GM18508 (cell line): ENCODE results near the gene ASAP2.

Experiments used
- ATAC-seq: cut with Tn5 transposase; IDR thresholded peaks from one replicate; pipeline ENCODE4 v1.9.1; 2021; ENCODE audit warnings: moderate number of reproducible peaks; ENCODE audit not compliant: insufficient read depth, unreplicated experiment

The ASAP2 gene

GRCh38 chr2:9288233-9288632 is 81.6 kb downstream of the ASAP2 start:
- ATAC-seq: no peak

GRCh38 chr2:9288681-9289338 is 82.2 kb downstream of the ASAP2 start:
- no peak for ATAC-seq

DNA sequence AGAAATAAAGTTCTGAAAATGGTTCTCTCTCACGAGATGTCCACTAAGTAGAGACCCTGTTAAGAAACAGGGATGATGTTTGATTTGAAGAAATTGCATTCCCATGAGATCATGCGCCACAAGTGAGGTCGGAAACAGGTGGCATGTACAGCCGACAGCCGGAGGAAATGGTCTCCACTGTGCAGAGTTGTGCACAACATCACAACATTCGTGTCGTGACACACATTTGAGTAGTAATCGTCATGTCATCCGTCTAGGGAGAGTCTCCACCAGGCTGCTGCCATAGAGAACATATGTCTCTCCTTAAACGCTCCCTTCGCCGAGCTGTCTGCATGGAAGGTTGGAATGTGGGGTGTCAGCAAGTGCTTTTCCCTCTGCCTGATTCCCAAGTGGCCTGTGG is 84.7 kb downstream of the ASAP2 start:
- ATAC-seq: no peak

DNA sequence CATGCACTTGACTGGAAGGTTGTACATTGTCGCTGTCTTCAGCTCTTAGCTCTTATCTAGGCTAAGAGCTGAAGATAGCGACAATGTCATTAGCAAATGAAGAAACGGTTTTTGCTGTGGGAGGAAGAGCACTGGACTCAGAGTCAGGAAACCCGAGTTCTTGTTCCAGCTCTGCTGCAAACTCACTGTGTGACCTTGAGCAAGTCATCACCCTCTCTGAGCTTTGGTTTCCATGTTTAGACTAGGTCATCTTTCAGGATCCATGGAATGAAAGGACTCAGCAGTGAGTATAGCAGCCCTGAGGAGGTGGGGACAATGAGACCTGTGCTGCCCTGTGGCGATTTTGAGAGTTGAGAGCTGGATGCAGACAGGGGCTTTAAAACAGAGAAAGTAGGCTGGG is 85.3 kb downstream of the ASAP2 start:
- ATAC-seq: no peak

- ATAC-seq: no peak
Observed at GRCh38 chr2:9292426-9292825, 85.8 kb downstream of the ASAP2 start.

DNA sequence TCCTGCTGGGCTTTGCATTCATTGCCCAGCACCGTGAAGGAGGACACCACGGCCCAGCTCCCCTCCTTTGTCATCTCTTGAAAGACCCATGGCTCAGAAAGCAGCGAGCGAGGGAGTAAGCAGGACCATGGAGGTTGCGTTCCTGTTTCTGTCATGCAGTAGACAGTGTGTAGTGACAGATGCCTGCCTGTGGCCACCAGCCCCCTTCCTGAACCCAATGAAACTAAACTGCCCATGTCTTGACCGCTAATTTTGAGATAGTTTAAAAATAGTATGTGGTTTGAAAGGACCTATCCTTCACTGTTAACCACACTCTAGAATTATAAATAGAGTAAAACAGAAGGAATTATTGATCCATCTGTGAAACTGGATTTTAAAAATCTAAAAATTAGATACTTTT is 88.2 kb downstream of the ASAP2 start:
- no peak for ATAC-seq

DNA sequence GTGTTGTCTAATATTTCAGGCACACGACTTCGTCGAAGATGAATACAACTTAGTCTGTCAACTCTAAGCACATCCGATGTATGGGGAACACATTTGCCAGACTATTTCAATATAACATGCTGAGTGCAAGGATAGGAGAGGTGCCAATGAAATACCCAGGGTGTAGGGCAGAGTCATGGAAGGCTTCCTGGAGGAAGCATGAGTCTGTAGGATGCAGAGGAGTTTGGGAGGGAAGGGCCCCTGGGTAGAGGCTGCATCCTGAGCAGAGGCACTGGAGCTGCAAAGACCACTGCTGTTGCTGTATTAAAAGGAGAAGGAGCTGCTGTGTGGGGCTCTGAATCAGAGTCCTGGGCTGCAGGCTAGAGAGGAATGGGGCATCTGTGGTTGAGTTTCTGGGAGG is 89.9 kb downstream of the ASAP2 start:
- ATAC-seq: no peak

- no peak for ATAC-seq
Observed at GRCh38 chr2:9297156-9297555, 90.5 kb downstream of the ASAP2 start.

DNA sequence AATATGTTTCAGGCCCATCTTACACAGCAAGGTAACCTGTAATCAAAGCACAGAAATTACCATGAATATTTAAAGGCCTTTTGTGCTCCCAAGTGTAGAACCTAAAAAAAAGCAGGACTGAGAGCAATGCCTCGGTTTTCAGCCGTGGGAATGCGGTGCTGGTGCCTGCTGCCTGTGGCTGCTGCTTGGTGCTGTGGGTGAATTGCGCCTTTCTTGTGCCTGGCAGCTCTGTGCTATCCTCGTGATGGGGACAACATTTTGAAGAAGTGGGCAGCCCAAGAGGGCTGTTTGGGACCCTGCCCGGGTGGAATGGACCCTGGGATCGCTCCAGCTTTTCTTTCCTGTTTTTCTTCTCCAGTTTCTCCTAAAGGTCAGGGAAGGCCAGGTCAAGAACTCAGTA is 91.2 kb downstream of the ASAP2 start:
- no peak for ATAC-seq

- no peak for ATAC-seq
Observed at GRCh38 chr2:9298583-9298982, 92.0 kb downstream of the ASAP2 start.

GRCh38 chr2:9299161-9300100 is 92.8 kb downstream of the ASAP2 start:
- no peak for ATAC-seq

GRCh38 chr2:9300214-9300613 is 93.6 kb downstream of the ASAP2 start:
- ATAC-seq: no peak

DNA sequence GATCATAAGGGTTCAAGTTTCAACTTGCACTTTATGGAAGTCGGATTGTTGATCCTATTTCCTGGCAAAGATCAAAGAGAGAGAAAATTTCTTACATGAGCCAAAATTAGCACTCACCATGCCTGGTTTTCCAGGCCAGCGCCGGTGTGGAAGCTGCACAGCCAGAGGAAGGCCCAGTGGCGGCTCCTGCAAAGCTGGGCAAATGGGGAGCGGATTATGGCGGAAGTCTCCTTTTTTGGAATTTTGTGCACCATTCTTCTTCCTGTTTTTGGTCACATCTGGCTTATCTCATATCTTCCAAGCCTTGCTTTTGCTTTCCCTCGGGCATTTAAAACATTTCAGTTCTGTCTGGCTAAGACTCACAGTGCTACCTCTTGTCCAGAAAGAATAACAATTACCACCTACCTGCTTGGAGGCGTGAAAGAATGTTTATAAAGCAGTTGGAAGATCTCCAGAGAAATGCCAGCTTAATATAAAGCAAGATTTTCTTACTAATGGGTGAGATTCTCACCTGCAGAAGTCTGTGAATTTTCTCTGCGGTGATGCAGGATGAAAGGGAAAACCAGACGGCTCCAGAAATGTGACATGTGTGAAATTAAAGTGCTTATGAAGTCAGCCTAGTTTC is 94.3 kb downstream of the ASAP2 start:
- ATAC-seq: no peak

GRCh38 chr2:9302755-9303154 is 96.1 kb downstream of the ASAP2 start:
- no peak for ATAC-seq

GRCh38 chr2:9303528-9304225 is 97.1 kb downstream of the ASAP2 start:
- no peak for ATAC-seq

- no peak for ATAC-seq
Observed at GRCh38 chr2:9306911-9307310, 100.3 kb downstream of the ASAP2 start.

- ATAC-seq: no peak
Observed at GRCh38 chr2:9307535-9307934, 100.9 kb downstream of the ASAP2 start.

DNA sequence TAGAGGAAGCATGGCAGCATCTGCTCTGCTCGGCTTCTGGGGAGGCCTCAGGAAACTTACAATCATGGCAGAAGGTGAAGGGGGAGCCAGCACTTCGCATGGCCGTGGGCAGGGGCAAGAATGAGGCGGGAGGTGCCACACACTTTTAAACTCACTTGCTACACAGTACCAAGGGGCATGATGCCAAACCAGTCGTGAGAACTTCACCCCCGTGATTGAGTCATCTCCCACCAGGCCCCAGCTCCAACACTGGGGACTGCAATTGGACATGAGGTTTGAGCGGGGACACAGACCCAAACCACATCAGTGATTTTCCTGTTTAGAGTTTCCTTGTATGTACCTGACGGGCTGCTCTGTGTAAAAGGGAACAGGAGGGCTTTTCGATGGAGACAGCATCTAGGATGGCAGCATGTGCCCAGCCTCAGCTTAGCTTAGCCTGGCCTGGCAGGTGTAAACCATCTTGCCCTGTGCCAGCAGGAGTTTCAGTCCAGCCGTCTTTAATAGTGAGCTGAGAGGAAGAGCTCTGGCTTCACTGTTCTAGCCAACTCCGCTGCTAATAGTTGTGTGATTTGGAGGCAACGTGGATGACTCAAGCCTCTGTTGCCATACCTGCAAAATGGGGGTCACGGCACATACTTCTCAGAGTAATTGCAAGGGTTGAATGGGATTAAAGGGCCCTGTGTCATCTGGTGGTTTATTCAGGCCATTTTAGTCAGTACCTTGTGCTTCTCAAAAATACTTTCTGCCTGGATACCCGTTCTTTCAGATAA is 101.8 kb downstream of the ASAP2 start:
- ATAC-seq: no peak

GRCh38 chr2:9309147-9309546 is 102.5 kb downstream of the ASAP2 start:
- no peak for ATAC-seq

GRCh38 chr2:9310377-9310776 is 103.8 kb downstream of the ASAP2 start:
- no peak for ATAC-seq
